Measurements from ENCODE around the gene CYP27C1. TPM values are rescaled to one million over a fixed set of nuclear protein-coding genes. Genes with fewer than 3 reads are reported as not detected.

CYP27C1 gene
- total RNA-seq, 2 donors from 2014 or later = not detected

GRCh38 chr2:127155028-127155581 lies 65.0 kb downstream of the CYP27C1 start:
- no peaks in the 10 kb centered on the region for H3K9me3 Mint-ChIP-seq
- DNase-seq (ENCODE audit: low spot score in 2 of 2) (no peak), ATAC-seq (no peak)
- H3K36me3 Mint-ChIP-seq = peaks cover 0 to 6% of the 10 kb centered on the region in 2 donors
- H3K27ac Mint-ChIP-seq = no peak overlapping the region

- Mint-ChIP-seq H3K9me3 (no peaks in the 10 kb centered on the region), H3K36me3 (peaks cover 0 to 6% of the 10 kb centered on the region in 2 donors), H3K27ac (no peak overlapping the region)
- no peak for ATAC-seq
- DNase-seq (ENCODE audit: low spot score in 2 of 2) = no peak
Measured at GRCh38 chr2:127154396-127154795, 65.7 kb downstream of the CYP27C1 start.

GRCh38 chr2:127153691-127154158 lies 66.4 kb downstream of the CYP27C1 start:
- no peaks in the 10 kb centered on the region for H3K9me3 Mint-ChIP-seq
- no peak overlapping the region for H3K27ac Mint-ChIP-seq
- no peak for DNase-seq (ENCODE audit: low spot score in 2 of 2)
- ATAC-seq = no peak
- peaks cover 0 to 6% of the 10 kb centered on the region in 2 donors for H3K36me3 Mint-ChIP-seq

- ATAC-seq = no peak
- no peak for DNase-seq (ENCODE audit: low spot score in 2 of 2)
- Mint-ChIP-seq H3K36me3 (peaks cover 0 to 6% of the 10 kb centered on the region in 2 donors), H3K9me3 (no peaks in the 10 kb centered on the region), H3K27ac (no peak overlapping the region)
Measured at GRCh38 chr2:127150996-127151395, 69.1 kb downstream of the CYP27C1 start.

GRCh38 chr2:127149384-127149783 lies 70.7 kb downstream of the CYP27C1 start:
- Mint-ChIP-seq H3K27ac (no peak overlapping the region), H3K36me3 (peaks cover 0 to 6% of the 10 kb centered on the region in 2 donors), H3K9me3 (no peaks in the 10 kb centered on the region)
- ATAC-seq (no peak), DNase-seq (ENCODE audit: low spot score in 2 of 2) (no peak)

- no peak for DNase-seq (ENCODE audit: low spot score in 2 of 2)
- H3K36me3 Mint-ChIP-seq = peaks cover 0 to 1% of the 10 kb centered on the region in 2 donors
- no peaks in the 10 kb centered on the region for H3K9me3 Mint-ChIP-seq
- ATAC-seq = no peak
- H3K27ac Mint-ChIP-seq = no peak overlapping the region
Measured at GRCh38 chr2:127146820-127147502, 73.1 kb downstream of the CYP27C1 start.

GRCh38 chr2:127146071-127146725 lies 73.9 kb downstream of the CYP27C1 start:
- ATAC-seq (no peak), DNase-seq (ENCODE audit: low spot score in 2 of 2) (no peak)
- no peaks in the 10 kb centered on the region for H3K36me3 Mint-ChIP-seq
- no peaks in the 10 kb centered on the region for H3K9me3 Mint-ChIP-seq
- peak overlapping the region in 1 of 2 donors; percentile 49 for H3K27ac Mint-ChIP-seq

- no peaks in the 10 kb centered on the region for H3K36me3 Mint-ChIP-seq
Measured at GRCh38 chr2:127145280-127145895, 74.7 kb downstream of the CYP27C1 start.

GRCh38 chr2:127143841-127144782 lies 76.0 kb downstream of the CYP27C1 start:
- peaks cover 0 to 4% of the 10 kb centered on the region in 2 donors for H3K9me3 Mint-ChIP-seq
- DNase-seq (ENCODE audit: low spot score in 2 of 2) (no peak), ATAC-seq (no peak)
- H3K27ac Mint-ChIP-seq = no peak overlapping the region
- H3K36me3 Mint-ChIP-seq = no peaks in the 10 kb centered on the region

More at GRCh38 chr2:127145280-127145895, 74.7 kb downstream of the CYP27C1 start:
- Mint-ChIP-seq H3K27ac (peak overlapping the region in 1 of 2 donors; percentile 49), H3K9me3 (no peaks in the 10 kb centered on the region)
- ATAC-seq (no peak), DNase-seq (ENCODE audit: low spot score in 2 of 2) (no peak)

GRCh38 chr2:127142663-127143630 lies 77.2 kb downstream of the CYP27C1 start:
- peaks cover 0 to 4% of the 10 kb centered on the region in 2 donors for H3K9me3 Mint-ChIP-seq
- H3K27ac Mint-ChIP-seq = no peak overlapping the region
- H3K36me3 Mint-ChIP-seq = no peaks in the 10 kb centered on the region
- no peak for ATAC-seq
- DNase-seq (ENCODE audit: low spot score in 2 of 2) = no peak

GRCh38 chr2:127140538-127140937 lies 79.6 kb downstream of the CYP27C1 start:
- Mint-ChIP-seq H3K27ac (no peak overlapping the region), H3K9me3 (peaks cover 0 to 4% of the 10 kb centered on the region in 2 donors), H3K36me3 (no peaks in the 10 kb centered on the region)
- no peak for DNase-seq (ENCODE audit: low spot score in 2 of 2)
- no peak for ATAC-seq

- H3K36me3 Mint-ChIP-seq = no peaks in the 10 kb centered on the region
- DNase-seq (ENCODE audit: low spot score in 2 of 2) (no peak), ATAC-seq (no peak)
- H3K9me3 Mint-ChIP-seq = peaks cover 0 to 4% of the 10 kb centered on the region in 2 donors
- no peak overlapping the region for H3K27ac Mint-ChIP-seq
Measured at GRCh38 chr2:127139766-127140165, 80.3 kb downstream of the CYP27C1 start.

GRCh38 chr2:127138281-127138680 lies 81.8 kb downstream of the CYP27C1 start:
- Mint-ChIP-seq H3K27ac (no peak overlapping the region), H3K9me3 (peaks cover 0 to 4% of the 10 kb centered on the region in 2 donors), H3K36me3 (no peaks in the 10 kb centered on the region)
- ATAC-seq = no peak
- DNase-seq (ENCODE audit: low spot score in 2 of 2) = no peak

GRCh38 chr2:127137741-127138140 lies 82.4 kb downstream of the CYP27C1 start:
- H3K36me3 Mint-ChIP-seq = no peaks in the 10 kb centered on the region
- DNase-seq (ENCODE audit: low spot score in 2 of 2) (no peak), ATAC-seq (no peak)
- H3K27ac Mint-ChIP-seq = no peak overlapping the region
- H3K9me3 Mint-ChIP-seq = peaks cover 0 to 4% of the 10 kb centered on the region in 2 donors

- Mint-ChIP-seq H3K27ac (no peak overlapping the region), H3K36me3 (no peaks in the 10 kb centered on the region), H3K9me3 (peaks cover 0 to 4% of the 10 kb centered on the region in 2 donors)
- ATAC-seq = no peak
- no peak for DNase-seq (ENCODE audit: low spot score in 2 of 2)
Measured at GRCh38 chr2:127137225-127137624, 82.9 kb downstream of the CYP27C1 start.

Data from activated naive CD4-positive, alpha-beta T cell treated with anti-CD3 and anti-CD28 coated beads, Interleukin-2, amount 50 U/mL, for 72 hours (primary cell).